8988T (cell line): ENCODE measurements around the gene ZNF277.
"Not testable (repeated sequence)": the region's sequence is repeated elsewhere in the genome, so short reads cannot be mapped to it uniquely, and the experiment has no call there.

ENCODE experiments used
- DNase-seq: peaks from one replicate; pipeline ENCODE4 v3.0.0; 2011

ZNF277 gene

DNA sequence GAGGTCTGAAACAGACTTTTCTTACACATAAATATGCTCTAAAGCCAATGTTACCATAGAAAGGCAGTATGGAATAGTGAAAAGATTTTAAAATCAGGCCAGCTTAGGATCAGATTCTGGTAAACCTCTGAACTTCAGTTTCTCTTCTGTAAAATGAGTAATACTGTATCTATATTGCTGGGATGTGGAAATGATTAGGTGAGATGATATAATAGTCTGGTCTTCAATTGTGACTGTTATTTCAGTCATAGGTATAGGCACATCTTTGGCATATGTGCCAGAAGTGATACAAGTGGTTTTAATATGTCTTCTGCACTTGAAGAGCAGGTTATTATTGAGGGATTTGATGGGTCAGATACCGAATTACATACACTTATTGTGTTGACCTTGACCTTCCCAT, 7.2 kb downstream of the ZNF277 start:
- DNase-seq, result no peak

DNA sequence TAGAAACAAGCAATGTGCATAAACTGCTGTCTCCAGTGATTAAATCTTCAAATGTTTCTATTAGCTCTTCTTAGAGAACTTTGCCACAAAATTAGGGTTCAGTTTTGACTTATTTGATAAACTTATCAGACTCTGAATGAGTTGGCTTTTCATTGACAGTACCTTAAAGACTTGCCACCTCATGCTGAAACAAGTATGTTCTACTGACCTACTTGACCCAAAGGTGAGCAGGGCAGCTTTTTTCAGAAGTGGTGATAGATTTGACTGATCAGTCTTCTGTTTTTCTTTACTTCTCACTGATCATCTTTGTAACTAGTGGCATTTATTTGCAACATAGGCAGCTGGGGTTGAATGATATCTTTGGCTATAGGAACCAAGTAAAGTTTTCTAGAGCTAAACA, 7.8 kb downstream of the ZNF277 start:
- DNase-seq, result no peak

DNA sequence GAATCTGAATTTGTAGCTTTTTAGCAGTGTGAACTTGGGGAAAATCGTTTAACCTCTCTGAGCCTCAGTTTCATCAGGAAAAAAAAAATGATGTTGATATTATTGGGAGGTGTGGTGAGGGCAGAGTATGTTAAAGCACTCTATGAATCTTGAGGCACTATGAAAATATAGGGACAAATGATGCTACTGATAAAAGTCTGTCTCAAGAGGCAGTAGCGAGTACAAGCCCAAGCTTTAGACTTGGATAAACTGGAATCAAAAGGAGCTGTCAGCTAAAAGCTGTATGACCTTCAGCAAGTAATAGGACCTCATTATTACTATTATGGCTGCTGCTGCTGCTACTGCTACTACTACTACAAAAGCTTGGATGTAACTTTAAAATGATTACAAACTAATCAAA, 8.4 kb downstream of the ZNF277 start:
- DNase-seq, result no peak

DNA sequence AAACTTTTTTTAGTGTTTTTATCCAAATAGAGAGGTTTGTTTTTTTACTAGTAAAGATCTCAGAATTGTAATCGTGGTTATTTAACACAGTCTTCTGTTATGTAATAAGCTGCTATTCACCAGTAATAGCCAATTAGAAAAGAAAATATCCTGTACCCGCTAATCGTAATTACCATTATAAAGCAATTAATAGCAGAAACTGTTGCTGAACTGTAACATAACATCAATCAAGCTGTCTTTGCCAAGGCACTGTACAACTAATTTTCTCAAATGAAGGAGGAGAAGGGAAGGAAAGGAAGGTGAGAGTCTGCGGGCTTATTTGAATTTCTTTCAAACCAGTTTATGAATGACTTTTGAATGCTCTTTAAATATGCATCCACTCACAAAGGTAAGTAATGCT, 9.3 kb downstream of the ZNF277 start:
- DNase-seq, result no peak

DNA sequence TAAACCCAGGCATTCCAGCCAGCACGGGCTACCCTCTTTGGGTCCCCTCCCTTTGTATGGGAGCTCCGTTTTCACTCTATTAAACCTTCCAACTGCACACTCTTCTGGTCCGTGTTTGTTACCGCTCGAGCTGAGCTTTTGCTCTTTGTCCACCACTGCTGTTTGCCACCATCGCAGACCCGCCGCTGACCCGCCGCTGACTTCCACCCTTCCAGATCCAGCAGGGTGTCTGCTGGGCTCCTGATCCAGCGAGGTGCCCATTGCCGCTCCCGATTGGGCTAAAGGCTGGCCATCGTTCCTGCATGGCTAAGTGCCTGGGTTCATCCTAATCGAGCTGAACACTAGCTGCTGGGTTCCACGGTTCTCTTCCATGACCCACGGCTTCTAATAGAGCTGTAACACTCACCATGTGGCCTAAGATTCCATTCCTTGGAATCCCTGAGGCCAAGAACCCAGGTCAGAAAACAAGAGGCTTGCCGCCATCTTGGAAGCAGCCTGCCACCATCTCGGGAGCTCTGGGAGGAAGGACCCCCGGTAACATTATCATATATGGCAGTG, 14.5 kb downstream of the ZNF277 start:
- DNase-seq, result no peak

DNA sequence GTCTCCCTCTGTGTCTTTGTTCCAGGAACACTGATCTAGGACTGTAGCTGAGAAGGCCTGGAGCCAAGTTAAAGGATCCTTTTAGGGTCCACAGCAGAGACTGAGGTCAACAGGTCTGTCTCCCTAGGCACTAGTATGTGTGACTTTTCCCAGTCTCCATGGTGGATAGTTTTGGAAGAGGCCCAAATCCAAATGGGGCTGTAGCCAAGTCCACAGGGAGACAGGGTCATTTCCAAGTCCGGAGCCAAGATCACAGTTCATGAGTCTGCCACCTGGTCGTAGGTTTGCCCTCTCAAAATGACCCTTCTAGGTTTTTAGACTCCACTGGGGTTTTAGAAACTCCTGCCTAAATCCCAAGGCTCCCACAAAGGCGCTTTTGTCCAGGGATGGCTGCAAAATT, 16.8 kb downstream of the ZNF277 start:
- DNase-seq, result no peak

DNA sequence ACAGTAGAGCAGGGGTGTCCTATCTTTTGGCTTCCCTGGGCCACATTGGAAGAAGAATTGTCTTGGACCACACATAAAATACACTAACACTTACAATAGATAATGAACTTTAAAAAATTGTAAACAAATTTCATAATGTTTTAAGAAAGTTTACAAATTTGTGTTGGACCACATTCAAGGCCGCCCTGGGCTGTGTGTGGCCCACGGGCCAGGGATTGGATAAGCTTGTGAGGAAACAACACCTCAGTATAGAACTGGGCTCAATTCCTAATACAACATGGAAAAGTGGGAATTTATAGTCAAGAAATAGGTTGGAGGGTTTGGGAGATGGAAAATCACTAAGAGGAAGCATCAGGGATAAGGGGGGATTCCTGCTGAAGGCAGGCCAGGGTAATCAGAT, 17.7 kb downstream of the ZNF277 start:
- no peak for DNase-seq

DNA sequence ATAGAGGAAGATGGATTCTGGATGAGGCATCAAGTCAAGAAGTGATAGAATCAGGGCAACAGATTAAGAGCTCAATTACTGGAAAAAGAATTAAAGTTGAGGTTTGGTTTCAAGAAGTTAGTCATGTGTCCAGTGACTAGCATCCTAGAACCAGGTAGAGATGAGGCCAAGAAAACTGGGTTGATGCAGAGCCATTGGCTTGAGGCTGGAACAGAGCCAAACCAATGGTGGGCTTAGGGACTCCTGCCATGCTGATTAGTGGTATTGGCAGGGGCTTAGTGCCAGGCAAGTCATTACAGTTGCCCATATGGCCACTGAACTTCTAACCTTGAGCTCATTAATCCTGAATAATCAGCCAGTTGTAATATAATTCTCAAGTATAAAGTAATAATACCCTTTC, 18.5 kb downstream of the ZNF277 start:
- DNase-seq, result no peak

DNA sequence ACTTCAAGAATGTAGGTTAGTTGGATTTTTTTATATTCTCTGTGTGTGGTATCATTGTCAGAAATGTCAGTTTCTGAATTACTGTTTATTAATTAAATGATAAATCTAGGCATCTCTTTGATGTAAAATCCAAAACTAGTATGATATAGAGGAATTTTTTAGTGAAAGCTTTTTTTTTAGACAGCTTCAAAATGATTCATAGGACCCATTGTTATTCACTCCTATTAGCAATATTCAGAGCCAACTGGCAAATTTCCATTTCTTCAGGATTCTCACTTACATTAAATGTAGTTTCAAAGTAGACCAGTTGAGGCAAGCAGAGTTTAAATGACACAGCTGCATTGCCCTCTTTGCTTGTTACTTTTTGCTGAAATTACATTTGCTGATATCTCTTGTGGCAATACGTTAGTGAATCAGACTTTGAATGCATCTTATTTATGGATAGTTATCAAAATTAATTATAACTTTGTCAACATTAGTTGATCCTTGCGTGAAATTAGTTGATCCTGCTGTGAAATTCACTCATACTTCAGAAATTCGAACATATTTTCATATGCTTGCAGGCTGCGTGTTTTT, 20.3 kb downstream of the ZNF277 start:
- no peak for DNase-seq

DNA sequence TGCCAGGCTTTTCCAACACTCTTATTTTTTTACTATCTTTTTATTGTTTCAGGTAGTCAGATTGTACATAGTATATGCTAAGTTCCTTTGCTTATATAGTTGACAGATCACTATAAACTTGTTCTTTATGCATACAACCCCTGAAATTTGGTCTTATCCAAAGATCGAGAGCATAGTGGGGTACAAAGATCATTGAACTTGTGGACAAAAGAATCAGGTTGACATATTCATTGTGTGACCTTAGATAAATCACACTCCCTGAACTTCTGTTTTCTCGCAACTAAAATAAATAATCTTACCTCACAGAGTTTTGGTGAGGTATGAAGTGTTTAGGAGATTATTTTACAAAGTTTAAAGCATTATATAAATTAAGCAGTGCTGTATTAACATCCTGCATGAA, 22.1 kb downstream of the ZNF277 start:
- no peak for DNase-seq

DNA sequence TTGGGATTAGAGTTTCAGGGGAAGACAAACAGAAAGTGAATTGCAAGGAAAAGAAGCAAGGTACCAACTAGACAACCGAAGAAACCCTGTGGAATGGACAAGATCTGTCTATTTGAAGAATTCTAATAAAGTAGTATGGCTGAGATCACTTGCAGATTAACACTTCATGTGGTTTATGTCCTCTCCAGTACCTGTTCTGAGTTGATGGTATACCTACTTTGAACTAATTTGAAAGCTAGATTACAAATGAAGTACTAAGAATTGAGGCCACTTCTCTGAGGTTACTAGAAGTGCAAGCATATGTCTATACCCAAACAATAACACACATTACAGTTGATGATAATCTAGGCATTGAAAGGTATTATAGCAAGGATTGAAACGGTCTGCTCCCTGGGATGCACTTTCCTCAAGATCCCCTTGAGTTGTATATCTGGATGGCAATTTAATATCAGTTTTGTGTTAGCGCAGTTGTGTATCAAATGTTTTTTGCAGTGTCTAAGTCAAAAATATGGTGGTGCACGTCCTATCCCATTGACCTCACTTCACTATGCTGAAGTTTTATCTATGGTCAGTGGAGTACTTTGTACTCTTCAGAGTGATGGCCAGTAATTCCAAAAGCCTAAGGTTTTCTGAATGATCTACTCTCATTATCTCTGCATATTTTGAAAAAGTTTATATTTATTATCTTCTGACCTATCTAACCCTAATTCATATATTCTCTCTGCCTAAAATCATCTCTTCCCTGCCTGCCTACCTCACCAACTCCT, 25.9 kb downstream of the ZNF277 start:
- DNase-seq, result no peak

DNA sequence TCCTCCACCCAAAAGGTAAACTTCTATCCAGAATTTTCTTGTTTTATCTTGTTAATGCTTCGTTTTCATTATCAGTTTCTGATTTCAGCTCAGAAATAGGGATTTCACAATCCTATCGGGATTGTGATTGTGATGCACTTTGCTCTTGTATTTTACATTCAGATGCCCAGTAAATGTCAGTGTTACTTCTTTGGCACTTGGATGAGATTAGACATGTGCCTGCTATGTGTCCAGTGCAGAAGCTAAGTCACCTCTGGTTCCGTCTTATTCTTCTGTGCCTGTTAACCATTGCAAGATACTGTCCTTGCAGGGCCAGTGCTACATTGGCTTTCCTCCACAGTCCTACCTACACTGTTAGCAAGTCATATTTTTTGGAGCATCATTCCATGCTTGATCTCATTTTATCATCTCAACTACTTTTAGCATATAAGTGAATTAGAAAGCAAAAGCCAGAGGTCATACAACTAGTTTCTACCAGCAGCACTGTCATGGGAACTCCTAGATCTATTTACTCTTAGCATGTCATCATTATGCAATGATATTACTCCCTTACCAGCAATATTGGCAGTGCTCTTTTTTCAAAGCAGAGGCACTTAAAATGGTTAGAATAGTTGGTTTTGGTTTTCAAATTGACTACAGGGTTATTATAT, 26.7 kb downstream of the ZNF277 start:
- no peak for DNase-seq

DNA sequence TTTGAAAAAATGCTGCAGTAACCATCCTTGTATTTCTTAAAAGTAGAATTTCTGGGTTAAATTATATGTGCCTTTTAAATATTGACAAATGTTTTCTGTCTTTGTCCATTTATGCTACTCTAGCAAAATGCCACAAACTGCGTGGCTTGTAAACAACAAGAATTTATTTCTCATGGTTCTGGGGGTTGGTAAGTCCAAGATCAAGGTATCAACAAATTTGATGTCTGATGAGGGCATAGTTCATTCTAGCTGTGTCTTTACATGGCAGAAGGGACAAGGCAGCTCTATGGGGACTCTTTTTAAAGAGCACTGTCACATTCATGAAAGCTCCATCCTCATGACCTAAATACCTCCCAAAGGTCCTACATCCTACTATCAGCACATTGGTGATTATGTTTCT, 27.7 kb downstream of the ZNF277 start:
- no peak for DNase-seq

DNA sequence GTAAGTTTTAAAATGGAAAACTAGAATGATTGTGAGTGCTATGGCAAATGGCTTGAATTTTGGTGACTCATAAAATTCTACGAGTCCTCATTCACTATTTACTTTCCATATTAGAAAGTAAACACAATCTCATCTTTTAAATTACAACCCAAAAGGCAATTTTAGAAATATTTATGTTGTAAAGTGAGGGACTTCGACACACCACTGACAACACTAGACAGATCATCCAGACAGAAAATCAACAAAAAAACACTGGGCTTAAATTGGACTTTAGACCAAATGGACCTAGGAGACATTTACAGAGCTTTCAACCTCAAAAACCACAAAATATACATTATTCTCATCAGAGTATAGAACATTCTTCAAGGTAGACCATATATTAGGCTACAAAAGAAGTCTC, 30.1 kb downstream of the ZNF277 start:
- DNase-seq, result no peak

DNA sequence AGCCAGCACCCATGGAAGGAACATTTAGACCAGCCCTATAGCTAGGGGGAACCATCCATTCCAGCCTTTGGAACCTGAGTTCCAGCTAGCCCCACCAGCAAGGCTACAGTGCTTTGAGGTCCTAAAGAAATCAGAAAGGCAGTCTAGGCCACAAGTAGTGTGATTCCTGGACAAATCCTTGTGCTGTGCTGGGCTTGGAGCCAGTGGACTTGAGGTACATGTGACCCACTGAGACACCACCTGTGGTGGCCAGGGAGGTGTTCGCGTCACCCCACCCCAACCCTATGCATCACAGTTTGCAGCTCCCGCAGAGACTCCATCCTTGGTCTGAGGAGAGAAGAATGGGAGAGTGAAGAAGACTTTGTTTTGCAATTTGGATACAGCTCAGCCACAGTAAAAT, 31.8 kb downstream of the ZNF277 start:
- DNase-seq, result no peak

DNA sequence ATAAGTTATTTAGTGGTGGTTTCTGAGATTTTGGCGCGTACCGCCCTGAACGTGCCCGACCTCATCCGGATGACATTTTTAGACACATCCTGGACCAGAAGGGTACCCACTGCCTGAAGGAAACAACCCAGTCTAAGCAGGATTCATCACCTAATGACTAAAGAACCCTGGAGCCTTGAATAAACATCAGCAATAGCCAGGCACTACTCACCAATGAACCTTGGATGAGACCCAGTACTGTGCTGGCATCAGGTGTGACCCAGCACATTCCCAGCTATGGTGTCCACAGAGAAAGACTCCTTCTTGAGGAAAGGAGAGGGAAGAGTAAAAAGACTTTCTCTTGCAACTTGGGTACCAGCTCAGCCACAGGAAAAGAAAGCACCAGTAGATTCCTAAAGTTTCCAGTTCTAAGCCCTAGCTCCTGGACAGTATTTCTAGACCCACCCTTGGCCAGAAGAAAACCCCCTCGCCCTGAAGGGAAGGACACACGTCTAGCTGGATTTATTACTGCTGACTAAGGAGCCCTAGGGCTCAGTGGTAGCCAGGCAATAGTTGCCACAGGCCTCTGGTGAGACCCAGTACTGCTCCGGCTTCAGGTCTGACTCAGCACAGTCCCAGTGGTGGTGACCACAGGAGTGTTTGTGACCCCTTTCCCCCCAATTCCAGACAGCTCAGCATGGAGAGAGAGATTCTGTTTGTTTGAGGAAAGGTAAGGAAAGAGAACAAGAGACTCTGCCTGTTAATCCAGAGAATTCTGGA, 32.5 kb downstream of the ZNF277 start:
- no peak for DNase-seq

DNA sequence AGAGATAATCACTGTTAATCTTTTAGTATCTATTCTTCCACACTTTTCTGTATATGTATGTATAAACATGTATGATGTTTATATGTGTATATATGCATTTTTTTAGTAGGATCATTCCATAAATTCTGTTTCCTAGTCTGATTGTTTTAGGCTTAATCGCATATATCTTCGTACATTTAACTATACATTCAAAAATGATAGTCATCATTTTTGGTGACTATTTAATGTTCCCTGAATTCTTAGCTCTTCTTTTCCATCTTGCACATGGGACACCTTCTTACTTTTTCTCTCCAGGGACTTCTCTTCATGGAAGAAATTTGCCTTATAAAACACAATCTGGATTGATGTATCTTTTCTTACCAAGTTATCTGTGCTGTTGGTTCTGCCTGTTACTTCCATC, 42.1 kb downstream of the ZNF277 start:
- DNase-seq, result no peak

DNA sequence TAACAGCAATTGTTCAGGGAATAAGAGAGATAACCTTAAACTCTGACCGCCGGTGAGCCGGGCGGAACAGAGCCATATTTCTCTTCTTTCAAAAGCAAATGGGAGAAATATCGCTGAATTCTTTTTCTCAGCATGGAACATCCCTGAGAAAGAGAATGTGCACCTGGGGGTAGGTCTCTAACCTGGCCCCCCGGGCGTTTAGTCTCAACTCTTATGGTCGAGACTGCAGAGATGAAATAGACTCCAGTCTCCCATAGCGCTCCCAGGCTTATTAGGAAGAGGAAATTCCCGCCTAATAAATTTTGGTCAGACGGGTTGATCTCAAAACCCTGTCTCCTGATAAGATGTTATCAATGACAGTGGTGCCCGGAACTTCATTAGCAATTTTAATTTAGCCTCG, 43.5 kb downstream of the ZNF277 start:
- not testable (repeated sequence) for DNase-seq

DNA sequence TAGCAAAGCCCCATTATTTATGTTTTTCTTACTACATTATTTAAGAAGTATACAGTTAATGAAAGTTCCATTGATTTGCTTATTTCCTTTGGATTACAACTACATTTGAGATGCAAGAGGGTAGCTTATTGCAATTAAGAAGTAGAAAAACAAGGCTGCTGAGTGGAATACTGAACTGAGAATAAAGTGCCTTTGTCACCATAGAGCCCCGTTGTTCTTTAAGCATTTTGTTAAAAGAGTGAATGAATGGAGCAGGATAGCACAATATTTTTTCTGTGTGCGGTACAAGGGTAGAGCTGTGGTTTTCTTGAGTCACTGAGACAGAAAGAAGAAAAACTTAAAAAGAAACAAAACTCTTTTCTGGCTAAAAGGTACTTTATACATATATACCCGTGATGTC, 45.6 kb downstream of the ZNF277 start:
- DNase-seq, result no peak

DNA sequence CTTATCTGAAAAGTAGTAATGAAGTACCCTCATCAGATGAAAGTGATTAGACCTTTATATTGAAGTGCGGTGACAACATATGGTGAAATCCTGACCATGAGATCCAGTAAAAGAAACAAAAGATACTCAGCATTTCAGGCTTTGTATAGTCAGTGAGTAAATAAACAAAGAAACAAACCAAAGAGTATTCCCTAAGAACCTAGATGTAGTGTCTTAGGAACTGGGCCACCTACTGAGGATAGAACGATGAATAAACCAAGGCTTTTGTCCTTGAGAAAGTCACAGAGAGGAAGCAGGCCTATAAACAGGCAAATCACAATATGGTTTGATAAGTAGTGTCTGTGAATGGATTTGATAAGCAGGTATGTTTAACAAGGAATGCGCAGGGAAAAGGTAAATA, 46.2 kb downstream of the ZNF277 start:
- DNase-seq, result no peak

DNA sequence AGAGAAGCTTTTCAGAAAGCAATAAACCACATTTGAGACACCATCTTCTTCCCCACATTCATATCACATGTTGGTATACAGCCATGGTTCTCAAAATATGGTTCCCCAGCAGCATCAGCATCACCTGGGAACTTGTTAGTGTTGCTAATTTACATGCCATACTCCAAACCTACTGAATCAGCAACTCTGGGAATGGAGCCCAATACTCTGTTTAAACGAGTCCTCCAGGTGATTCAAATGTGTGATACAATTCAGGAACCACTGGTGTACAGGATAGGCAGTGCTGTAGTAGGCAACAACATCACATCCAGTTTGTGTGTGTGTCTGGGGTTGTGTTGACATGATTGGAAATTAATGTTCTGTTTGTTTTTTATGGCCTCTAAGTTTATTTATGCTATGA, 47.7 kb downstream of the ZNF277 start:
- DNase-seq, result no peak

DNA sequence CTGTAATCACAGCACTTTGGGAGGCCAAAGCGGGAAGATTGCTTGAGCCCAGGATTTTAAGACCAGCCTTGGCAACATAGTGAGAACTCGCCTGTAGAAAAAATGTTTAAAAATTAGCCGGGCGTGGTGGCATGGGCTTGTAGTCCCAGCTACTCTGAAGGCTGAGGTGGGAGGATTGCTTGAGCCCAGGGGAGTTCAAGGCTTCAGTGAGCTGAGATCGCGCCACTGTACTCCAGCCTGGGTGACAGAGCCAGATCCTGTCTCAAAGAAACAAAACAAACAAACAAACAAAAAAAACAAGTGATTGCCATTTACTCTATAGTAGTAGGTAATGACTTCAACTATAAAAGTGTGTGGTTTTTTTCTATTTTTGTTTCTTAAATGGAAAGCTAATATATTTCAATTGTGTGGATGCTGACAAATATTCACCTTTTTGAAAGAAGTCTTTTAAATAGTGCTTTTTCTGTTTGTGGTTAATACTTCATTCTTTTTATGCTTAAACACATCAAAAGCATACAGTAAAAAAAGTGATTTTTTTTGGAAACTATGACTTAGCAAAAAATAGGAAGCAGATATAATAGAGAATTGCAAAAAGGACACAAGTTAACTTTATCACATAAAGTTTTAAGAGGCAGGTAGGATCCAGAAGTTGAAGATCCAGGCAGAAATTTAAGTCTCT, 48.4 kb downstream of the ZNF277 start:
- no peak for DNase-seq

DNA sequence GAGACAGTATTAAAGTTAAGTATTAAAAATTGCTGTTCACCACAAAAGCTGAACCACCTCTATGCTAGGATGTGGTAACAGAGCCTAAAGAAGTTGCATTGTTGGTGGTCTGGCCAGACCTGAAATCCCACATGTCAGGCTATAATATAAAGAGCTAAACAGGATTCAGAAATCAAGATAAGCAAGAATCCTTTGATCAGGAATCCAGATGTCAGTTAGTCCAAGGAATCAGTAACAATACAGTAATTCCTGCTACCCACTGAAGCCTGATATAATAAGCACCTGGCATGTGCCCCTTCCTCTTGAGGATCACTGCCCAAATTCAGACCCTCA, 48.9 kb downstream of the ZNF277 start:
- DNase-seq, result no peak
